ENCODE data around the gene SPOUT1.
"Not testable (repeated sequence)": the region's sequence is repeated elsewhere in the genome, so short reads cannot be mapped to it uniquely, and the experiment has no call there.

The SPOUT1 gene

GRCh38 chr9:128829477-128830251, at the start of gene SPOUT1:
Gene SPOUT1 (minus strand): TSS chr9:128829794. CDS start chr9:128829780, 14 bp downstream.
- peak; percentile 97 for DNase-seq
- in situ Hi-C loops (cut with MboI; ENCODE audit: low pct_unique_long_range_greater_than_20kb, low sequenced_read_pairs): no loop called here

GRCh38 chr9:128877852-128878251, 48.3 kb upstream of the SPOUT1 start:
- DNase-seq: peak; percentile 50
- in situ Hi-C loops (cut with MboI; ENCODE audit: low pct_unique_long_range_greater_than_20kb, low sequenced_read_pairs): no loop called here

- DNase-seq; in situ Hi-C loops (cut with MboI; ENCODE audit: low pct_unique_long_range_greater_than_20kb, low sequenced_read_pairs): not testable (repeated sequence)
Observed at GRCh38 chr9:128870941-128871265, 41.3 kb upstream of the SPOUT1 start.

GRCh38 chr9:128870128-128870940, 40.7 kb upstream of the SPOUT1 start:
- in situ Hi-C loops (cut with MboI; ENCODE audit: low pct_unique_long_range_greater_than_20kb, low sequenced_read_pairs): no loop called here
- DNase-seq: no peak

- in situ Hi-C loops (cut with MboI; ENCODE audit: low pct_unique_long_range_greater_than_20kb, low sequenced_read_pairs): no loop called here
- DNase-seq: peak; percentile 84
Observed at GRCh38 chr9:128863647-128864046, 34.1 kb upstream of the SPOUT1 start.

- in situ Hi-C loops (cut with MboI; ENCODE audit: low pct_unique_long_range_greater_than_20kb, low sequenced_read_pairs): no loop called here
- DNase-seq: no peak
Observed at GRCh38 chr9:128862401-128862851, 32.8 kb upstream of the SPOUT1 start.

- DNase-seq: no peak
- in situ Hi-C loops (cut with MboI; ENCODE audit: low pct_unique_long_range_greater_than_20kb, low sequenced_read_pairs): no loop called here
Observed at GRCh38 chr9:128861501-128861900, 31.9 kb upstream of the SPOUT1 start.

- DNase-seq: no peak
- in situ Hi-C loops (cut with MboI; ENCODE audit: low pct_unique_long_range_greater_than_20kb, low sequenced_read_pairs): no loop called here
Observed at GRCh38 chr9:128860937-128861336, 31.3 kb upstream of the SPOUT1 start.

GRCh38 chr9:128858476-128858875, 28.9 kb upstream of the SPOUT1 start:
- in situ Hi-C loops (cut with MboI; ENCODE audit: low pct_unique_long_range_greater_than_20kb, low sequenced_read_pairs); DNase-seq: not testable (repeated sequence)

- in situ Hi-C loops (cut with MboI; ENCODE audit: low pct_unique_long_range_greater_than_20kb, low sequenced_read_pairs); DNase-seq: not testable (repeated sequence)
Observed at GRCh38 chr9:128854454-128854853, 24.9 kb upstream of the SPOUT1 start.

GRCh38 chr9:128852646-128853045, 23.1 kb upstream of the SPOUT1 start:
- DNase-seq; in situ Hi-C loops (cut with MboI; ENCODE audit: low pct_unique_long_range_greater_than_20kb, low sequenced_read_pairs): not testable (repeated sequence)

- DNase-seq: peak; percentile 65
- in situ Hi-C loops (cut with MboI; ENCODE audit: low pct_unique_long_range_greater_than_20kb, low sequenced_read_pairs): not testable (repeated sequence)
Observed at GRCh38 chr9:128851779-128852600, 22.4 kb upstream of the SPOUT1 start.

GRCh38 chr9:128851024-128851423, 21.4 kb upstream of the SPOUT1 start:
- DNase-seq; in situ Hi-C loops (cut with MboI; ENCODE audit: low pct_unique_long_range_greater_than_20kb, low sequenced_read_pairs): not testable (repeated sequence)

GRCh38 chr9:128847803-128848202, 18.2 kb upstream of the SPOUT1 start:
- DNase-seq: no peak
- in situ Hi-C loops (cut with MboI; ENCODE audit: low pct_unique_long_range_greater_than_20kb, low sequenced_read_pairs): no loop called here

GRCh38 chr9:128846680-128847030, 17.1 kb upstream of the SPOUT1 start:
- DNase-seq: no peak
- in situ Hi-C loops (cut with MboI; ENCODE audit: low pct_unique_long_range_greater_than_20kb, low sequenced_read_pairs): no loop called here

GRCh38 chr9:128845186-128845931, 15.8 kb upstream of the SPOUT1 start:
- DNase-seq: no peak
- in situ Hi-C loops (cut with MboI; ENCODE audit: low pct_unique_long_range_greater_than_20kb, low sequenced_read_pairs): no loop called here

- in situ Hi-C loops (cut with MboI; ENCODE audit: low pct_unique_long_range_greater_than_20kb, low sequenced_read_pairs); DNase-seq: not testable (repeated sequence)
Observed at GRCh38 chr9:128843171-128843570, 13.6 kb upstream of the SPOUT1 start.

- in situ Hi-C loops (cut with MboI; ENCODE audit: low pct_unique_long_range_greater_than_20kb, low sequenced_read_pairs): no loop called here
Observed at GRCh38 chr9:128841694-128842492, 12.3 kb upstream of the SPOUT1 start.

More at GRCh38 chr9:128841694-128842492, 12.3 kb upstream of the SPOUT1 start:
- DNase-seq: no peak
